ENCODE data around the gene AGO3.

The AGO3 gene

DNA sequence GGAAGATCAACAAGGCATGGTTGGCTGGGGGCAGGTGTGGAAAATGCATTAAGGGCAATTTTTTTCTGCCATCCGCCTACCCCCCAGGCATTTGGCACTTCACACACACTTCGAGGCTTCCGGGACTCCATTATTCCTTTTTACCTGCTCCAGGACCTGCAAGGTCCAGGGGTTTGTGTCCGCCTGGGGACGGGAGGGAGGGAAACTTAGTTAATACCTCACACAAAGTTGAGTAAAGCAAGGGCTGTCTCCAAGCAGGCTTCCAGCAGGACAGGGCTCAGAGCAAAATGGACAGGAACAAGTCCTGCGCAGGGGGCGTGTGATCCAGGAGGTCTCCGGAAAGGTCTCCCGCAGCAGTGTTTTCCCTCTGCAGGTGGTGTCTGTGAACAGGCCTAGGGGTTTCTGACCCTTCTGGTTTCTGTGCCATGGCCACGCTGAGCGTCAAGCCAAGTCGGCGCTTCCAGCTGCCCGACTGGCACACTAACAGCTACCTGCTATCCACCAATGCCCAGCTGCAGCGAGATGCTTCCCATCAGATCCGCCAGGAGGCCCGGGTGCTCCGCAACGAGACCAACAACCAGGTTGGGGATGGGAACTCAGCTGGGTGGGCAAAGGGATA is 153.7 kb downstream of the AGO3 start:
- Mint-ChIP-seq H3K36me3 (ENCODE audit: low read depth) (peaks cover 11% of the 10 kb centered on the region), H3K27me3 (peaks cover 30% of the 10 kb centered on the region), H3K4me1 (ENCODE audit: low read depth) (peaks cover 4% of the 10 kb centered on the region), H3K27ac (peak overlapping the region; percentile 34), H3K9me3 (no peaks in the 10 kb centered on the region), H3K4me3 (peak overlapping the region; percentile 71)
- intact Hi-C loops (cut with micrococcal nuclease): loop anchor here (10.0 kb wide), 1 partner anchor 150 kb away; the partner anchor contains the start of gene AGO3

DNA sequence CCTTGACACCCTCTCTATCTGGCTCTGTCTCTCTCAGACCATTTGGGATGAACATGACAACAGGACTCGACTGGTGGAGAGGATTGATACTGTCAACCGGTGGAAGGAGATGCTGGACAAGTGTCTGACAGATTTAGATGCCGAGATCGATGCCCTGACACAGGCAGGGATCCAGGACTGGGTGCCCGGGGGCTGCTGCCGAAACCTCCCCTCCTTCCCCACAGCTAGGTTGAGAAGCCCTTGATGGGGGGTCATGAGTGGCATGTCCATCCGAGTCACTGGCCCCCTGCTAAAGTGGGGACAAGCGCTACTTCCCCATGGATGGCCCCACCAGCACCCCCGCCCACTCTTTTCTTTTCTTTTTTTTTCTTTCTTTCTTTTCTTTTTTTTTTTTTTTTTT is 154.2 kb downstream of the AGO3 start:
- Mint-ChIP-seq H3K4me1 (ENCODE audit: low read depth) (peaks cover 10% of the 10 kb centered on the region), H3K4me3 (no peak overlapping the region), H3K27ac (no peak overlapping the region), H3K27me3 (peaks cover 30% of the 10 kb centered on the region), H3K36me3 (ENCODE audit: low read depth) (peaks cover 16% of the 10 kb centered on the region), H3K9me3 (no peaks in the 10 kb centered on the region)
- intact Hi-C loops (cut with micrococcal nuclease): loop anchor here (10.0 kb wide), 1 partner anchor 150 kb away; the partner anchor contains the start of gene AGO3

DNA sequence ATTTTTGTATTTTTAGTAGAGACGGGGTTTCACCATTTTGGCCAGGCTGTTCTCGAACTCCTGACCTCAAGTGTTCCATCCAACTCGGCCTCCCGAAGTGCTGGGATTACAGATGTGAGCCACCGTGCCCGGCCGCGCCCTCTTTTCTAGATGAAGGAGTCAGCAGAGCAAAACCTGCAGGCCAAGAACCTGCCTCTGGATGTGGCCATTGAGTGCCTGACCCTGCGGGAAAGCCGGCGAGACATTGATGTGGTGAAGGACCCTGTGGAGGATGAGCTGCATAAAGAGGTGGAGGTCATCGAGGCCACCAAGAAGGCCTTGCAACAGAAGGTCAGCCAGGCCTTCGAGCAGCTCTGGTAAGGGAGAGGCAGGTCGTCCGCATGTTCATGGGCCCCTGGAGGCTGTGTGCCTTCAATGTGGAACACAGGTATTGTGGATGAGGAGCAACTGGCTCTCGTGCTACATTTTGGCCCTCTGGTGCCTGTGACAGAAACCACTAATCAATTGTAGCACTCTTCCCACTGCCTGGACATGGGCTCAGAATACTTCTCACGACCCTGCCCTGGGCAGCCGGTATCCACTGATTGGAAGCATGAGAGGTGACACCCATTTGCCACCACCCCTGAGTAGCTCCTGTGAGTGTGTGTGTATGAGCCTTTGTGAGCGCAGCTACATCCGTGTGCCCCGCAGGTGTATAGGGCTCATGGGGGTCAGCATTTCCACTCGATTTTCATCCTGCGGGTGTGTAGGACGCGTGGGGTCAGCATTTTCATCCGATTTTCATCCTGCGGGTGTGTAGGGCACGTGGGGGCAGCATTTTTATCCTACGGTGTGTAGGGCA is 155.0 kb downstream of the AGO3 start:
- no peak overlapping the region for H3K27ac Mint-ChIP-seq
- H3K9me3 Mint-ChIP-seq: no peaks in the 10 kb centered on the region
- intact Hi-C loops (cut with micrococcal nuclease): loop anchor here (10.0 kb wide), 1 partner anchor 151 kb away; the partner anchor contains the start of gene AGO3
- H3K4me3 Mint-ChIP-seq: no peak overlapping the region
- H3K36me3 Mint-ChIP-seq (ENCODE audit: low read depth): peaks cover 21% of the 10 kb centered on the region
- H3K27me3 Mint-ChIP-seq: peaks cover 25% of the 10 kb centered on the region
- H3K4me1 Mint-ChIP-seq (ENCODE audit: low read depth): peaks cover 12% of the 10 kb centered on the region

DNA sequence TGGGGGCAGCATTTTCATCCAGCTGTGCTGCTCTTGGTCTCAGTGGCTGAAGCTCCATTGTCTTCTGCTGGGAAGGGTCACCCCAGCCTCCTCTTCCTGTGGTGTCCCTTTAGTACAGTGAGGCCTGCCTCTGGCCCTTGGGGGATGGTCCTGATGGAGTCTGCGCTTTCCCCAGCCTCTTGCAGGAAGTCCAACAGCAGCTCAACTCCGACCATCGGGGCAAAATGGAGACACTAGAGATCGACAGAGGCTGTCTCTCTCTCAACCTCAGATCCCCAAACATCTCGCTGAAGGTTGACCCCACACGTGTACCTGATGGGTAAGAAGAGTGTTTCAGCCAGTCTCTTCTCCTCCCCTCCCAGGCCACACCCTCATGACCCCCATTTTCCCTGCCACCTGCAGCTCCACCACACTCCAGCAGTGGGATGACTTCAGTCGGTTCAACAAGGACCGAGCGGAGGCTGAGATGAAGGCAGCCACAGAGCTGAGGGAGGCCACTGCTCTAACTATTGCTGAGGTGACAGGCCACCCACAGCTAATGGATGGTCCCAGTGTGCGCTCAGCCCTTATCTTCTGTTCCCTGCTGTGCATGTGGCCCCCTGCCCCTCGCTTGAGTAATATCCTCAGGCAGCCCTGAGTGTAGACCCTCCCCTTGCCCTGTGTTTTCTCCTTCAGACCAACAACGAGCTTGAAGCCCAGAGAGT is 155.8 kb downstream of the AGO3 start:
- Mint-ChIP-seq H3K27me3 (peaks cover 25% of the 10 kb centered on the region), H3K27ac (no peak overlapping the region), H3K36me3 (ENCODE audit: low read depth) (peaks cover 28% of the 10 kb centered on the region), H3K4me1 (ENCODE audit: low read depth) (peaks cover 18% of the 10 kb centered on the region), H3K9me3 (no peaks in the 10 kb centered on the region), H3K4me3 (no peak overlapping the region)
- intact Hi-C loops (cut with micrococcal nuclease): loop anchor here (10.0 kb wide), 1 partner anchor 152 kb away; the partner anchor contains the start of gene AGO3

DNA sequence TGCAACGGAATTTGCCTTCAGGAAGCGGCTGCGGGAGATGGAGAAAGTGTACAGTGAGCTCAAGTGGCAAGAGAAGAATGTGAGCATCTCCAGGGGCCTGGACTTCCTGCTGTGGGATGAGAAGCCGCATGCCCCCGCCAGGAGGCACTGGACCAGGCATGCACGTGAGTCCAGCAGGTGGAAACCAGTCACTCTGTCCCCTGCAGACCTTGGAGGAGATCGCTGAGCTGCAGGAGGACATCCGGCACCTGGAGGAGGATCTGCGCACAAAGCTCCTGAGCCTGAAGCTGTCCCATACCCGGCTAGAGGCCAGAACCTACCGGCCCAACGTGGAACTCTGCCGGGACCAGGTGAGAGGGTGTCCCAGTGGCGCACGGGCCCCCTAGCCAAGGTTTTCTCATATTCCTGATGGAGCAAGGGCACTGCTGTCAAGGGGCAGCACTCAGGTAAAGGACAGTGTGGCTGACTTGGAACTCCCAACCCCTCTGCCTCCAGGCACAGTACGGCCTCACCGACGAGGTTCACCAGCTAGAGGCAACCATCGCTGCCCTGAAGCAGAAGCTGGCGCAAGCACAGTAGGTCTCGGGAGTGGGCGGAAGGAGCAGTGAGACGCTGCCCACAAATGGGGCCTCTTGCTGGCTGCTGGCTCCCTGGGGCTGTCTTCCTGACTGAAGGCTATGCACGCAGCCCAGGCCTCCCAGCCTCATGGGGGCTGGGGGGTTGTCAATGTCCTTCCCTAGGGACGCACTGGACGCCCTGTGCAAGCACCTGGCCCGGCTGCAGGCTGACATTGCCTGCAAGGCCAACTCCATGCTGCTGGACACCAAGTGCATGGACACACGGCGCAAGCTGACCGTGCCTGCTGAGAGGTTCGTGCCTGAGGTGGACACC is 156.6 kb downstream of the AGO3 start:
- Mint-ChIP-seq H3K27ac (peak overlapping the region; percentile 92), H3K4me3 (no peak overlapping the region), H3K36me3 (ENCODE audit: low read depth) (peaks cover 36% of the 10 kb centered on the region), H3K4me1 (ENCODE audit: low read depth) (peaks cover 26% of the 10 kb centered on the region), H3K9me3 (no peaks in the 10 kb centered on the region), H3K27me3 (peaks cover 21% of the 10 kb centered on the region)
- intact Hi-C loops (cut with micrococcal nuclease): loop anchor here (10.0 kb wide), 1 partner anchor 153 kb away; the partner anchor contains the start of gene AGO3

DNA sequence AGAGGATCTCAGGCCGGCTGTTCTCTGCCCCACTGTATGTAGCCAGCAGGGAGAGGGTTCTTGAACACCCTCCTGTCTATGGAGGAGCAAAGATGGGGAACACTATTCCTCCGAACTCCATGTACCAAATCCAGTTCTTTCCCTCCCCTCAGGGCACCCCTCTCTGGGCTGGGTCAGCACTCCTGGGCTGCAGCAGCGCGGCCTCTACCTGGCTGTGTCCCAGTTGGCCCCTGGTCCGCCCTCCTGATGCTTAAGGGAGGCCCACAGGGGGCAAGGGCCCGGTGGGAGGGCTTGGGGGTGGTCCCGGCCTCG is 157.3 kb downstream of the AGO3 start:
- intact Hi-C loops (cut with micrococcal nuclease): loop anchor here (10.0 kb wide), 1 partner anchor 153 kb away; the partner anchor contains the start of gene AGO3
- Mint-ChIP-seq H3K36me3 (ENCODE audit: low read depth) (peaks cover 44% of the 10 kb centered on the region), H3K27ac (peak overlapping the region; percentile 92), H3K9me3 (no peaks in the 10 kb centered on the region), H3K4me1 (ENCODE audit: low read depth) (peaks cover 33% of the 10 kb centered on the region), H3K4me3 (peak overlapping the region; percentile 82), H3K27me3 (peaks cover 18% of the 10 kb centered on the region)

DNA sequence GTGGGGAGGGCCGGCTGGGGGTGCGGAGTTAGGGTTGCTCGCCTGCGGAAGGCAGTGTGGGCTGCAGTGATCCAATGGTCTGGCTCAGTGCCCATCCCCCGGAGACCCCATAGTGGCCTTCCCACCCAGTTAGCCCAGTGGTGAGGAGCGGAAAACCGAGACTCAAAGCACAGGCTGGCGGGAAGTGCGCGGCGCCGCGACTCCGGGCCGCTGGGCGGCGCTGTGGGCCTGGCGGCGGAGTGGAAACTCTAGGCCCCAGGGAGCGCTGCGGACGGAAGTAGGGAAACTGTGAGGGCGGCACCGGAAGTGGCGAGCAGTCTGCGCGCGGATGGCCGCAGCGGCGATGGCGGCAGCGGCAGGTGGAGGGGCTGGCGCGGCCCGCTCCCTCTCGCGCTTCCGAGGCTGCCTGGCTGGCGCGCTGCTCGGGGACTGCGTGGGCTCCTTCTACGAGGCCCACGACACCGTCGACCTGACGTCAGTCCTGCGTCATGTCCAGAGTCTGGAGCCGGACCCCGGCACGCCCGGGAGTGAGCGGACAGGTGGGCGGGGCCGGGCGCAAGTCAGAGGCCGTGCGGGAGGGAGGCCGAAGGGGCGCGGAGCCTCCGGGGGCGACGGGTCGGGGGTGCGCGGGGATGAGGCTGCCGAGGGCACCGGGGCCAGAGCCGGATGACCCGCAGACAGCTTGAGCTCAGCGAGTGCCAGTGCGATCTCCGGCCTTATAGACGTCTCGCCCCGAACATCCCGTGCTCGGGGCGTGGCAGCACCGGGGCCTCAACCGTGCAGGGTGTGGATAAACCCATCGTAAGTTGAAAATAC is 157.9 kb downstream of the AGO3 start, which contains the start of gene ADPRS:
Gene ADPRS (plus strand): TSS at position 316 of the 816 bp plus-strand sequence. CDS start 13 bp downstream, at position 329.
- no peaks in the 10 kb centered on the region for H3K9me3 Mint-ChIP-seq
- peaks cover 49% of the 10 kb centered on the region for H3K36me3 Mint-ChIP-seq (ENCODE audit: low read depth)
- peak within 1 kb of the TSS; percentile 82 for H3K4me3 Mint-ChIP-seq
- peaks cover 39% of the 10 kb centered on the region for H3K4me1 Mint-ChIP-seq (ENCODE audit: low read depth)
- H3K27me3 Mint-ChIP-seq: peaks cover 13% of the 10 kb centered on the region
- H3K27ac Mint-ChIP-seq: peak within 1 kb of the TSS; percentile 92
- intact Hi-C loops (cut with micrococcal nuclease): loop anchor here (10.0 kb wide), 1 partner anchor 154 kb away; the partner anchor contains the start of gene AGO3

DNA sequence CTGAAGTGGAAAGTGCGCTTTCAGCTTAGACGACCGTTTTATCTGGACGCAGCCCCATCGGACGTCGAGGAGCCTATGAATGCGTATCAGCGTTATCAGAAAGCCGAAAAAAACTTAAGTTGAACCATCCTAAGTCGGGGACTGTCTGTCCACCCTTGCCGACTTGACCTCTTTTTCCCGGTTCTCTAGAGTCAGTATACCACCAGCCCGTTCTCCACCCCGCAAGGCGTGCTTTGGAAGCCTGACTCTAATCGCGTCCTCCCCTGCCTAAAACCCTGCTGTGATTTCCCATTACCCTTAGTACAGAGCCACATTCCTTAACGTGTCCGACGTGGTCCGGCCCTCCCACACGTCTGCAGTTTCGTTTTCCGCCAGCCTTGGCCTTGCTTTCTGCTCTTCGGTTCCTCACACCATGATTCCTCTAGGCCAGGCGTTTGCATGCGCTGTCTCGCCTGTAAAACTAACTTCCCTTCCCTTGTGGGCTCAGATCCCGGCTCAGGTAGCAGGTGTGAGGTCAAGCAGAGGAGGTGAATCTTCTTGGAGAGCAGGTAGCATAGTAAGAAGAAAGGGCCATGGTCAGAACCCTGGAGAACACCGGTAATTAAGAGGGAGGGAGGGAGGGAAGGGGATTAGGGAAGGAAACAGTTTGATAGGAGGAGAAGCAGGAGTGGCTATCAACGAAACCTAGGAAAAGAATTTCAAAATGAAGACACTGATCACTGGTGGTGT is 158.7 kb downstream of the AGO3 start:
- intact Hi-C loops (cut with micrococcal nuclease): loop anchor here (10.0 kb wide), 1 partner anchor 155 kb away; the partner anchor contains the start of gene AGO3
- H3K4me1 Mint-ChIP-seq (ENCODE audit: low read depth): peaks cover 47% of the 10 kb centered on the region
- H3K27me3 Mint-ChIP-seq: peaks cover 7% of the 10 kb centered on the region
- peaks cover 57% of the 10 kb centered on the region for H3K36me3 Mint-ChIP-seq (ENCODE audit: low read depth)
- H3K4me3 Mint-ChIP-seq: peak overlapping the region; percentile 82
- H3K27ac Mint-ChIP-seq: peak overlapping the region; percentile 92
- H3K9me3 Mint-ChIP-seq: no peaks in the 10 kb centered on the region

DNA sequence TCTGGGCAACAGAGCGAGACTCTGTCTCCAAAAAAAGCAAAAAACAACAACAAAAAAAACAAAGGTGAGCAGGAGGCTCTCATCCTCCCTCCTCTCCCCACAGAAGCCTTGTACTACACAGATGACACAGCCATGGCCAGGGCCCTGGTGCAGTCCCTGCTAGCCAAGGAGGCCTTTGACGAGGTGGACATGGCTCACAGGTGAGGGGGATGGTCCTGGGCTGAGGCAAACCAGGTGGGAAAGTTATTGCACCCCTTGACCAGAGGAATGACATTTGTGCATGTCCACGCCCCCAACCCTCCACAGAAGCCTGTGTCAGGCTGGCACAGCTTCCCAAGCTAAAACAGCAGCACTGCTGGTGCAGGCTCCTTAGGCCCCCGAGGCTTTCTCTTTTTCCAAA is 160.2 kb downstream of the AGO3 start:
- no peak overlapping the region for H3K4me3 Mint-ChIP-seq
- no peaks in the 10 kb centered on the region for H3K27me3 Mint-ChIP-seq
- H3K27ac Mint-ChIP-seq: peak overlapping the region; percentile 89
- H3K4me1 Mint-ChIP-seq (ENCODE audit: low read depth): peaks cover 61% of the 10 kb centered on the region
- intact Hi-C loops (cut with micrococcal nuclease): no loop called here
- H3K36me3 Mint-ChIP-seq (ENCODE audit: low read depth): peaks cover 68% of the 10 kb centered on the region
- H3K9me3 Mint-ChIP-seq: no peaks in the 10 kb centered on the region

DNA sequence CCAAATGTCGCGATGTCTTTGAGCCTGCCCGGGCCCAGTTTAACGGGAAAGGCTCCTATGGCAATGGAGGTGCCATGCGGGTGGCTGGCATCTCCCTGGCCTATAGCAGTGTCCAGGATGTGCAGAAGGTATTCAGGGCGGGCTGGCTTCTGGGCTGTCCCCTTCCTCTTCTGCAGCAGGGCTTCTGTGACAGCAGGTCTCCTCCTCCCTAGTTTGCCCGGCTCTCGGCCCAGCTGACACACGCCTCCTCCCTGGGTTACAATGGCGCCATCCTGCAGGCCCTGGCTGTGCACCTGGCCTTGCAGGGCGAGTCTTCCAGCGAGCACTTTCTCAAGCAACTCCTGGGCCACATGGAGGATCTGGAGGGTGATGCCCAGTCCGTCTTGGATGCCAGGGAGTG is 160.8 kb downstream of the AGO3 start:
- Mint-ChIP-seq H3K36me3 (ENCODE audit: low read depth) (peaks cover 74% of the 10 kb centered on the region), H3K4me3 (no peak overlapping the region), H3K27me3 (no peaks in the 10 kb centered on the region), H3K4me1 (ENCODE audit: low read depth) (peaks cover 66% of the 10 kb centered on the region), H3K9me3 (no peaks in the 10 kb centered on the region), H3K27ac (peak overlapping the region; percentile 89)
- intact Hi-C loops (cut with micrococcal nuclease): no loop called here

DNA sequence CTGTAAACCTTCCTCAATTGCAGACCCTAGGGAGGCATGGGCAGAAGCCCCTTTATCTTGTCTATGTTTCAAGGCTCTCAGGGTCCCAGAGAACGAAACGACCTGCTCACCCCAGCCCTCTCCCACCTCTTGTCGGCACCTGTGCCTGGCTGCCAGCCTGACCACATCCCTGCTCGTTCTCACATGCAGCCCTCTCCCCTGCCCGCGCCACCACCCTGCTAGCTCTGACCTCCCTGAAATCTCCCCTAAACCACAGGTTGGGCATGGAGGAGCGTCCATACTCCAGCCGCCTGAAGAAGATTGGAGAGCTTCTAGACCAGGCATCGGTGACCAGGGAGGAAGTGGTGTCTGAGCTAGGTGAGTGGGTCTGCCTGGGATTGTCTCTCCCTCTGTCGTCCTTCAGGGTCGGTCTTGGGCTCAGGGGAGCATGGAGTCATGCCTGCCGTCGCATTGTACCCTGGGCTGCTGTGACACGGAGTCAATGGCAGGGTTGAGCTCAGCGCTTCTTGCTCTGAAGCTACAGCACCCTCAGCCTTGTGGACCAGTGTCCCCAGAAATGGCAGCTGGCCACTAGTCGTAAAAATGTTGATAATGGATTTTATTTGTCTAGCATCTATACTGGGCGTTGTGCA is 161.4 kb downstream of the AGO3 start:
- H3K4me3 Mint-ChIP-seq: no peak overlapping the region
- peaks cover 80% of the 10 kb centered on the region for H3K36me3 Mint-ChIP-seq (ENCODE audit: low read depth)
- peak overlapping the region; percentile 89 for H3K27ac Mint-ChIP-seq
- H3K27me3 Mint-ChIP-seq: no peaks in the 10 kb centered on the region
- intact Hi-C loops (cut with micrococcal nuclease): no loop called here
- peaks cover 72% of the 10 kb centered on the region for H3K4me1 Mint-ChIP-seq (ENCODE audit: low read depth)
- H3K9me3 Mint-ChIP-seq: no peaks in the 10 kb centered on the region
